GM12878 (cell line): ENCODE measurements around the gene BRME1. TPM values are rescaled to one million over a fixed set of nuclear protein-coding genes. Genes with fewer than 3 reads are reported as not detected.

Source experiments
- ATAC-seq: fragments of 200-7000 bp; cut with Tn5 transposase; 3 replicates; pipeline ENCODE4 v1.9.1; 2020; ENCODE audit warnings: mild to moderate bottlenecking, moderate library complexity
- BruUV-seq: library from RNA; stranded (reverse); fragments of 400-500 nt; replicated peaks from 2 replicates; lab custom pipeline; 2021; lab: Mats Ljungman, UMichigan
- CTCF ChIA-PET: fragments of 300-600 bp; sonication (Branson Sonifier 250); formaldehyde crosslinking; extraction: SDS; loops from one replicate; lab custom pipeline; 2021; ENCODE audit warnings: inconsistent platforms; lab: Yijun Ruan, JAX
- POLR2A ChIA-PET: fragments of 350-600 bp; formaldehyde crosslinking; extraction: SDS; loops from one replicate; lab custom pipeline; 2021; ENCODE audit warnings: inconsistent platforms; lab: Charles Lee
- RAD21 ChIA-PET: fragments of 300-600 bp; sonication (Branson Sonifier 250); formaldehyde crosslinking; loops from one replicate; lab custom pipeline; 2023; ENCODE audit warnings: antibody characterized with exemption; ENCODE audit not compliant: unreplicated experiment; lab: Charles Lee
- SMC1A ChIA-PET: fragments of 300-600 bp; sonication (Branson Sonifier 250); formaldehyde crosslinking; loops from one replicate; lab custom pipeline; 2023; ENCODE audit not compliant: unreplicated experiment, uncharacterized antibody; lab: Charles Lee
- DNase-seq: peaks from one replicate; pipeline ENCODE4 v3.0.0-alpha.2; 2011; ENCODE audit warnings: low read depth, low spot score
- FAIRE-seq: peaks from 3 replicates; lab custom pipeline; 2011; peaks lifted over from hg19 to GRCh38; lab: Jason Lieb, UNC
- H2AFZ ChIP-seq: 2 replicates; pipeline ENCODE4 v1.6.0; 2011; ENCODE audit warnings: low read depth, low read length, control low read depth; ENCODE audit not compliant: control insufficient read depth
- H3K27ac ChIP-seq: 2 replicates; pipeline ENCODE4 v1.5.1; 2011; ENCODE audit warnings: control low read depth; ENCODE audit not compliant: control insufficient read depth, insufficient read depth
- H3K27me3 ChIP-seq, 2 experiments: replicated peaks in 1 of 2; 2 replicates each; pipeline versions ENCODE4 v1.6.0 to v1.6.1; 2011; ENCODE audit warnings: low read length in 1 of 2; ENCODE audit not compliant: control insufficient read depth in 2 of 2, insufficient read depth in 2 of 2
- H3K36me3 ChIP-seq, 2 experiments: 2 replicates each; pipeline ENCODE4 v1.5.1; 2011; ENCODE audit warnings: low read length in 1 of 2; ENCODE audit not compliant: control insufficient read depth in 2 of 2, insufficient read depth in 2 of 2
- H3K4me1 ChIP-seq: 2 replicates; pipeline ENCODE4 v1.6.1; 2011; ENCODE audit warnings: mild to moderate bottlenecking, low read length, moderate library complexity, mixed read lengths; ENCODE audit not compliant: control insufficient read depth, insufficient read depth
- H3K4me2 ChIP-seq: 2 replicates; pipeline ENCODE4 v1.6.0; 2011; ENCODE audit warnings: control low read depth; ENCODE audit not compliant: control insufficient read depth, insufficient read depth
- H3K4me3 ChIP-seq: fragments of 200-600 bp; sonication (generic); 2 replicates; pipeline ENCODE4 v1.5.1; 2016
- H3K79me2 ChIP-seq: 2 replicates; pipeline ENCODE4 v1.6.0; 2011; ENCODE audit warnings: low read length; ENCODE audit not compliant: control insufficient read depth, insufficient read depth
- H3K9ac ChIP-seq: 2 replicates; pipeline ENCODE4 v1.8.0; 2011; ENCODE audit warnings: low read length, control low read depth, mixed read lengths; ENCODE audit not compliant: control insufficient read depth, insufficient read depth
- H3K9me3 ChIP-seq: replicated peaks from 3 replicates; pipeline ENCODE4 v1.5.1; 2011; ENCODE audit warnings: mild to moderate bottlenecking, low read length; ENCODE audit not compliant: control insufficient read depth, insufficient read depth
- H4K20me1 ChIP-seq: 2 replicates; pipeline ENCODE4 v1.6.0; 2011; ENCODE audit not compliant: control insufficient read depth, insufficient read depth
- ATF7 ChIP-seq: fragments of 450-650 bp; IDR thresholded peaks from 2 replicates; pipeline ENCODE4 v1.6.1; 2016; ENCODE audit warnings: low read depth, mild to moderate bottlenecking
- CBFB ChIP-seq: IDR thresholded peaks from 2 replicates; pipeline ENCODE4 v1.6.1; 2016; ENCODE audit warnings: antibody characterized with exemption, low read depth
- CHD4 ChIP-seq: fragments of 200-600 bp; sonication (generic); IDR thresholded peaks from 2 replicates; pipeline ENCODE4 v1.6.1; 2016; ENCODE audit warnings: mild to moderate bottlenecking
- CREB1 ChIP-seq: IDR thresholded peaks from 2 replicates; pipeline ENCODE4 v1.6.1; 2012; ENCODE audit warnings: low read depth, mild to moderate bottlenecking, inconsistent platforms
- EZH2 ChIP-seq: IDR thresholded peaks from 2 replicates; pipeline ENCODE4 v1.6.1; 2012; ENCODE audit warnings: low read depth, mild to moderate bottlenecking, control low read depth, inconsistent platforms, low read length, borderline replicate concordance; ENCODE audit not compliant: control insufficient read depth
- KAT2A ChIP-seq: conservative IDR thresholded peaks from 2 replicates; pipeline ENCODE4 v1.6.1; 2011; ENCODE audit warnings: low read depth, low read length; ENCODE audit not compliant: control insufficient read depth
- NFYB ChIP-seq: IDR thresholded peaks from 2 replicates; pipeline ENCODE4 v1.6.1; 2011; ENCODE audit warnings: low read depth, mild to moderate bottlenecking, low read length, improper control_type of control experiment, moderate library complexity; ENCODE audit not compliant: insufficient read depth
- SUPT20H ChIP-seq: IDR thresholded peaks from 2 replicates; pipeline ENCODE4 v1.6.1; 2011; ENCODE audit warnings: low read depth, mild to moderate bottlenecking, low read length, moderate library complexity, borderline replicate concordance; ENCODE audit not compliant: control insufficient read depth
- ZSCAN29 ChIP-seq: fragments of 450-650 bp; IDR thresholded peaks from 2 replicates; pipeline ENCODE4 v1.6.1; 2017; ENCODE audit warnings: mild to moderate bottlenecking, moderate library complexity
- WGBS: methylation state at CpG from one replicate; pipeline ENCODE4 v1.1.6; 2016; ENCODE audit warnings: low lambda C conversion rate; ENCODE audit not compliant: insufficient replicate concordance, insufficient coverage; ENCODE audit errors: missing lambda C conversion rate; 5-methylcytosine and 5-hydroxymethylcytosine counted together
- in situ Hi-C: fragments of 300-500 bp; cut with MboI; formaldehyde crosslinking; loops from 9 replicates; pipeline ENCODE4 v1.14.3; 2018; ENCODE audit warnings: mixed read lengths
- intact Hi-C: fragments of 100-400 bp; cut with micrococcal nuclease; formaldehyde crosslinking; loops from one replicate; pipeline ENCODE4 v1.14.2; 2022; ENCODE audit not compliant: unreplicated experiment
- polyA plus RNA-seq, 11 experiments: library from polyadenylated mRNA; depleted of rRNA in 4 of 11; unstranded in 6 of 11; stranded (reverse) in 5 of 11; fragments of >200 nt; fragmentation: Nextera tagmentation in 4 of 11; fragmentation: Illumina TruSeq in 1 of 11; extraction: Ambion mirVana in 4 of 11; extraction: Trizol in 1 of 11; gene quantifications; 1 replicate in 1 of 11; 2 replicates in 10 of 11; pipeline versions ENCODE4 v1.2.1 to v1.2.3, GENCODE V29; 2011 to 2016; ENCODE audit warnings: inconsistent platforms in 2 of 11, missing spikeins in 2 of 11, low read depth in 1 of 11
- total RNA-seq, 4 experiments: library from RNA; depleted of rRNA in 3 of 4; stranded (reverse); fragments of >200 nt in 3 of 4; fragmentation: Illumina TruSeq in 1 of 4; extraction: Trizol in 1 of 4; gene quantifications; 2 replicates each; pipeline versions ENCODE4 v1.2.1 to v1.2.3, GENCODE V29; 2013 to 2021
- TF ChIP-seq, protein P1 (sequence below): IDR thresholded peaks from 2 replicates; pipeline ENCODE4 v1.6.1; 2012; ENCODE audit warnings: low read depth, low read length, improper control_type of control experiment
- TF ChIP-seq, protein P2 (sequence below): fragments of 450-650 bp; formaldehyde crosslinking; IDR thresholded peaks from 2 replicates; pipeline ENCODE4 v1.5.0; 2022; ENCODE audit warnings: mild to moderate bottlenecking, missing genetic modification characterization
- TF ChIP-seq, protein P3 (sequence below): IDR thresholded peaks from 2 replicates; pipeline ENCODE4 v1.6.1; 2012; ENCODE audit warnings: low read length, inconsistent platforms
- TF ChIP-seq, protein P4 (sequence below): fragments of 150-350 bp; IDR thresholded peaks from 2 replicates; pipeline ENCODE4 v1.6.1; 2016; ENCODE audit warnings: low read depth, low read length

Gene BRME1
- total and polyA plus RNA-seq, 10 of the 15 experiments (the other 5 are each of a cell fraction or from before 2014, with no cell fraction given), result 0.07 to 2.2 (median 1.1) TPM; not detected in 1

DNA sequence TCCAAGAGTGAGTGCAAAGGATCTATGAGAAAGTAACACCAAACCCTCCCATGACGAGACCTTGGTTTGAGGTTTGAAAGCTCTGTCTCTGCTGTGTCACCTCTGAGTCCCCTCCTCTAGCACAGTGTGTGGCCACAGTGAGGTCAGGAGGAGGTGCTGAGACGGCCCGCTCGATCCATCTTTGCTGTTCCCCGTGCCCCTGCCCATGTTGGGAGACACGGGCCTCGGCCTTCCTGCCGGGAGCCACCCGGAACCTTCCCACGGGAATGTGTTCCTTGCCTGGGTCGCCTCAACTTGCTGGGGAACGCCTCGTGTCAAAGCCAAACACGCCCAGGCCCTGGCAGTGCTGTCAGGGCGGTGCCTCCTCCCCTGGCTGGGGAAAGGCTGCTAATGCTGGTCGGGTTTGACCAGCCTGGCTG, 18.9 kb downstream of the BRME1 start (continued):
- TF ChIP-seq CHD4 (no peak), KAT2A (no peak)
- TF ChIP-seq, protein P1, sequence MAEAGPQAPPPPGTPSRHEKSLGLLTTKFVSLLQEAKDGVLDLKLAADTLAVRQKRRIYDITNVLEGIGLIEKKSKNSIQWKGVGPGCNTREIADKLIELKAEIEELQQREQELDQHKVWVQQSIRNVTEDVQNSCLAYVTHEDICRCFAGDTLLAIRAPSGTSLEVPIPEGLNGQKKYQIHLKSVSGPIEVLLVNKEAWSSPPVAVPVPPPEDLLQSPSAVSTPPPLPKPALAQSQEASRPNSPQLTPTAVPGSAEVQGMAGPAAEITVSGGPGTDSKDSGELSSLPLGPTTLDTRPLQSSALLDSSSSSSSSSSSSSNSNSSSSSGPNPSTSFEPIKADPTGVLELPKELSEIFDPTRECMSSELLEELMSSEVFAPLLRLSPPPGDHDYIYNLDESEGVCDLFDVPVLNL, result no peak

DNA sequence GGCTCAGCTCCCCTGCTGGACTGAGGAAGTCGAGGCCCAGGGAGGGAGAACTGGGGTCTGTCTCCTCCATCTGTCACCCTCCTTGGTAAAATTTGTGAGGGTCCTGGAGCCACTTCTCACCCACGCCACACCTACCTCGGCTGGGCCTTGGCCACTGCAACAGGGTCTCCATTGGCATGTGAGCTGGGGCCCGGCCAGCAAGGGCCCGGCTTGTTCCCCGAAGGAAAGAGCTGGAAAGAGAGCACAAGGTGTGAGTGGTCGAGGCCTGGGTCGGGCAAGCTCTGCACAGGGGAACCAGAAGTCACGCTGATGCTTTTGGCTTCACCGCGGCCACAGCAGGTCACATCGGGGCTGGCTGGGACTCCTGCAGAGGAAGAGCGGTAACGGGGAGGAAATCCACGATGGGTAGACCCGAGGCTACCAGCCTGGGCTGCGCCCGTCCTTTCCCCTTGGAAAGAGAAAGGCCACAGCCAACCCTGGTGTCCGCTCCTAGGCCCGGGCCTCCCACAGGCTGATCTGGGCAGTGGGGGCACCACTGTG, 20.0 kb downstream of the BRME1 start:
- Histone ChIP-seq H3K4me3 (no peak overlapping the region), H4K20me1 (no peaks in the 10 kb centered on the region), H3K27ac (no peak overlapping the region), H3K79me2 (no peaks in the 10 kb centered on the region), H2AFZ (no peak overlapping the region), H3K9ac (no peak overlapping the region), H3K4me2 (no peak overlapping the region), H3K4me1 (peaks cover 17% of the 10 kb centered on the region), H3K27me3 (no peaks in the 10 kb centered on the region), H3K36me3 (no peaks in the 10 kb centered on the region), H3K9me3 (no peaks in the 10 kb centered on the region)
- no TSS peak for BruUV-seq
- ATAC-seq, result no peak
- DNase-seq, result no peak
- FAIRE-seq, result no peak
- intact Hi-C loops (no loop called here), in situ Hi-C loops (loop anchor here (25.0 kb wide), 1 partner anchor 451 kb away; no protein-coding TSS in a partner anchor)
- 66% methylated on average over 20 of the region's 20 CpGs for WGBS
- ChIA-PET RAD21 (interaction anchor here (0.9 to 1.7 kb wide), 2 partner anchors 146 to 162 kb away, joined by 3 to 4 read pairs; partner anchors contain the start of gene IL27RA), CTCF (interaction anchor here (1.1 to 2.3 kb wide), 6 partner anchors 8 to 191 kb away, joined by 3 to 8 read pairs (median 4); no protein-coding TSS in a partner anchor), SMC1A (no interaction called here), POLR2A (interaction anchor here (0.7 kb wide), 1 partner anchor 363 kb away, joined by 5 read pairs; no protein-coding TSS in a partner anchor)
- TF ChIP-seq, protein P2, sequence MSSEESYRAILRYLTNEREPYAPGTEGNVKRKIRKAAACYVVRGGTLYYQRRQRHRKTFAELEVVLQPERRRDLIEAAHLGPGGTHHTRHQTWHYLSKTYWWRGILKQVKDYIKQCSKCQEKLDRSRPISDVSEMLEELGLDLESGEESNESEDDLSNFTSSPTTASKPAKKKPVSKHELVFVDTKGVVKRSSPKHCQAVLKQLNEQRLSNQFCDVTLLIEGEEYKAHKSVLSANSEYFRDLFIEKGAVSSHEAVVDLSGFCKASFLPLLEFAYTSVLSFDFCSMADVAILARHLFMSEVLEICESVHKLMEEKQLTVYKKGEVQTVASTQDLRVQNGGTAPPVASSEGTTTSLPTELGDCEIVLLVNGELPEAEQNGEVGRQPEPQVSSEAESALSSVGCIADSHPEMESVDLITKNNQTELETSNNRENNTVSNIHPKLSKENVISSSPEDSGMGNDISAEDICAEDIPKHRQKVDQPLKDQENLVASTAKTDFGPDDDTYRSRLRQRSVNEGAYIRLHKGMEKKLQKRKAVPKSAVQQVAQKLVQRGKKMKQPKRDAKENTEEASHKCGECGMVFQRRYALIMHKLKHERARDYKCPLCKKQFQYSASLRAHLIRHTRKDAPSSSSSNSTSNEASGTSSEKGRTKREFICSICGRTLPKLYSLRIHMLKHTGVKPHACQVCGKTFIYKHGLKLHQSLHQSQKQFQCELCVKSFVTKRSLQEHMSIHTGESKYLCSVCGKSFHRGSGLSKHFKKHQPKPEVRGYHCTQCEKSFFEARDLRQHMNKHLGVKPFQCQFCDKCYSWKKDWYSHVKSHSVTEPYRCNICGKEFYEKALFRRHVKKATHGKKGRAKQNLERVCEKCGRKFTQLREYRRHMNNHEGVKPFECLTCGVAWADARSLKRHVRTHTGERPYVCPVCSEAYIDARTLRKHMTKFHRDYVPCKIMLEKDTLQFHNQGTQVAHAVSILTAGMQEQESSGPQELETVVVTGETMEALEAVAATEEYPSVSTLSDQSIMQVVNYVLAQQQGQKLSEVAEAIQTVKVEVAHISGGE (CRISPR knock-in tag), result no peak
- TF ChIP-seq CREB1, result no peak
- TF ChIP-seq, protein P3, sequence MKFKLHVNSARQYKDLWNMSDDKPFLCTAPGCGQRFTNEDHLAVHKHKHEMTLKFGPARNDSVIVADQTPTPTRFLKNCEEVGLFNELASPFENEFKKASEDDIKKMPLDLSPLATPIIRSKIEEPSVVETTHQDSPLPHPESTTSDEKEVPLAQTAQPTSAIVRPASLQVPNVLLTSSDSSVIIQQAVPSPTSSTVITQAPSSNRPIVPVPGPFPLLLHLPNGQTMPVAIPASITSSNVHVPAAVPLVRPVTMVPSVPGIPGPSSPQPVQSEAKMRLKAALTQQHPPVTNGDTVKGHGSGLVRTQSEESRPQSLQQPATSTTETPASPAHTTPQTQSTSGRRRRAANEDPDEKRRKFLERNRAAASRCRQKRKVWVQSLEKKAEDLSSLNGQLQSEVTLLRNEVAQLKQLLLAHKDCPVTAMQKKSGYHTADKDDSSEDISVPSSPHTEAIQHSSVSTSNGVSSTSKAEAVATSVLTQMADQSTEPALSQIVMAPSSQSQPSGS, result no peak
- TF ChIP-seq, protein P4, sequence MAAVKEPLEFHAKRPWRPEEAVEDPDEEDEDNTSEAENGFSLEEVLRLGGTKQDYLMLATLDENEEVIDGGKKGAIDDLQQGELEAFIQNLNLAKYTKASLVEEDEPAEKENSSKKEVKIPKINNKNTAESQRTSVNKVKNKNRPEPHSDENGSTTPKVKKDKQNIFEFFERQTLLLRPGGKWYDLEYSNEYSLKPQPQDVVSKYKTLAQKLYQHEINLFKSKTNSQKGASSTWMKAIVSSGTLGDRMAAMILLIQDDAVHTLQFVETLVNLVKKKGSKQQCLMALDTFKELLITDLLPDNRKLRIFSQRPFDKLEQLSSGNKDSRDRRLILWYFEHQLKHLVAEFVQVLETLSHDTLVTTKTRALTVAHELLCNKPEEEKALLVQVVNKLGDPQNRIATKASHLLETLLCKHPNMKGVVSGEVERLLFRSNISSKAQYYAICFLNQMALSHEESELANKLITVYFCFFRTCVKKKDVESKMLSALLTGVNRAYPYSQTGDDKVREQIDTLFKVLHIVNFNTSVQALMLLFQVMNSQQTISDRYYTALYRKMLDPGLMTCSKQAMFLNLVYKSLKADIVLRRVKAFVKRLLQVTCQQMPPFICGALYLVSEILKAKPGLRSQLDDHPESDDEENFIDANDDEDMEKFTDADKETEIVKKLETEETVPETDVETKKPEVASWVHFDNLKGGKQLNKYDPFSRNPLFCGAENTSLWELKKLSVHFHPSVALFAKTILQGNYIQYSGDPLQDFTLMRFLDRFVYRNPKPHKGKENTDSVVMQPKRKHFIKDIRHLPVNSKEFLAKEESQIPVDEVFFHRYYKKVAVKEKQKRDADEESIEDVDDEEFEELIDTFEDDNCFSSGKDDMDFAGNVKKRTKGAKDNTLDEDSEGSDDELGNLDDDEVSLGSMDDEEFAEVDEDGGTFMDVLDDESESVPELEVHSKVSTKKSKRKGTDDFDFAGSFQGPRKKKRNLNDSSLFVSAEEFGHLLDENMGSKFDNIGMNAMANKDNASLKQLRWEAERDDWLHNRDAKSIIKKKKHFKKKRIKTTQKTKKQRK, result no peak
- TF ChIP-seq ZSCAN29, result no peak
- TF ChIP-seq NFYB, result no peak
- no peak for TF ChIP-seq CBFB
- TF ChIP-seq EZH2, result no peak
- TF ChIP-seq SUPT20H, result no peak
- no peak for TF ChIP-seq ATF7
